Measurements from ENCODE around the gene IMPDH2.
A peak's percentile ranks its signal among the peaks of the same experiment; 100 is the strongest.

DNA sequence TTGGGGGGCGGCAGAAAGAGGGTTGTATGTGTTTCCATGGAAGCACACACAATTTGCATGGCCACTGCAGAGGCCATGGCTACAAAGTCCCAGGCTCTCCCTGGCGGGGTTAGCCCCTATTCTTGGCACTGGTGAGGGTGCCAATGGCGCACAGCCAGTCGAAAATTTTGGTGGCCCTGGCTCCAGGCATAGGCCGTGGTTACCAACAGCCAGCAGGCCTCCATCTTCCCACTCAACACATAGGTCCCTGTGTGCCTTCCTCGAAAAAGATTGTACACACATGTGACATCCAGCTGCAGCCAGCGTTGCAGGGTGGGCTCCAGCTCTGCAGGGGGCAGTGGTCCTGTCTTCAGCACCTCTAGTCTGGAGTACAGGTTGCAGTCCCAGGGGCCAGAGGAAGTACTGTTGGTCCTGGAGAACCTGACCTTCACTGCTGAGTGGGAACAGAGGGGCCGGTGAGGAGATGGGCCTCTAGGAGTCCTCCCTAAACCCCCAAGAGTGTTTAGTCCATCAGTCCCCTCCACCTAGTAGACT is 32.0 kb downstream of the IMPDH2 start:
- 0 out of 4 replicates have a peak, but pooled peaks have one; percentile 18 to 19 for TF ChIP-seq CTCF (conservative IDR thresholded peaks at IDR 0.05; ENCODE audit: low read depth in 2 of 2)
- TF ChIP-seq ZNF114 (CRISPR knock-in tag; IDR thresholded peaks at IDR 0.05), result no peak
- no peak for TF ChIP-seq EZH2 (IDR thresholded peaks at IDR 0.05; ENCODE audit: low read depth, unreplicated experiment)
- no peak for TF ChIP-seq POLR2AphosphoS5 (IDR thresholded peaks at IDR 0.05; ENCODE audit: low read depth)
